AG10803 (cell line): Measurements from ENCODE around the gene NCKAP5.

Source experiments
- DNase-seq: peaks from one replicate; pipeline ENCODE4 v3.0.0; 2010; ENCODE audit warnings: low read depth
- H3K4me3 ChIP-seq: 2 replicates; pipeline ENCODE4 v1.5.1; 2011; ENCODE audit warnings: mild to moderate bottlenecking, low read length, control low read depth
- TF ChIP-seq, protein P1 (sequence below): conservative IDR thresholded peaks from 2 replicates; pipeline ENCODE4 v1.5.1; 2011; ENCODE audit warnings: mild to moderate bottlenecking, low read length, control low read depth, inconsistent platforms

The NCKAP5 gene

DNA sequence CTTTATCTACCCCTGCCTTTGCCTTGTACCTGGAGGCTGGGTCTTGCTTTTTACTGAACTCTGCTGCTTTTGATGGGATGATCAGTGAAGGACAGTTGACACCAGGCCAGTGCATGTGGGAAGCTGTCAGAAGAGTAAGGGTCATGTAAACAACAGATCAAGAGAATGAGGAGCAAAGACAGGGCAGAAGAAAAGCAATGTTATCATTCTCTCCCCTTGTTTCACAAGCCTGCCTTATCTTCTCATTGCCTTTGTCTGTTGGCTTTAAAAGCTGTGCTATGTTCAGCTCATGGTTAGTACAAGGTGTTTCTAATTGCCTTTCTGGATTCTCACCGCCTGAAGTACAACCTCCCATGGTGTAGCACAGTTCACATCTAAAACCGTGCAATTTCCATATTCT, 925.8 kb downstream of the NCKAP5 start:
- H3K4me3 ChIP-seq: no peak overlapping the region
- DNase-seq: no peak
- TF ChIP-seq, protein P1, sequence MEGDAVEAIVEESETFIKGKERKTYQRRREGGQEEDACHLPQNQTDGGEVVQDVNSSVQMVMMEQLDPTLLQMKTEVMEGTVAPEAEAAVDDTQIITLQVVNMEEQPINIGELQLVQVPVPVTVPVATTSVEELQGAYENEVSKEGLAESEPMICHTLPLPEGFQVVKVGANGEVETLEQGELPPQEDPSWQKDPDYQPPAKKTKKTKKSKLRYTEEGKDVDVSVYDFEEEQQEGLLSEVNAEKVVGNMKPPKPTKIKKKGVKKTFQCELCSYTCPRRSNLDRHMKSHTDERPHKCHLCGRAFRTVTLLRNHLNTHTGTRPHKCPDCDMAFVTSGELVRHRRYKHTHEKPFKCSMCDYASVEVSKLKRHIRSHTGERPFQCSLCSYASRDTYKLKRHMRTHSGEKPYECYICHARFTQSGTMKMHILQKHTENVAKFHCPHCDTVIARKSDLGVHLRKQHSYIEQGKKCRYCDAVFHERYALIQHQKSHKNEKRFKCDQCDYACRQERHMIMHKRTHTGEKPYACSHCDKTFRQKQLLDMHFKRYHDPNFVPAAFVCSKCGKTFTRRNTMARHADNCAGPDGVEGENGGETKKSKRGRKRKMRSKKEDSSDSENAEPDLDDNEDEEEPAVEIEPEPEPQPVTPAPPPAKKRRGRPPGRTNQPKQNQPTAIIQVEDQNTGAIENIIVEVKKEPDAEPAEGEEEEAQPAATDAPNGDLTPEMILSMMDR: no peak

DNA sequence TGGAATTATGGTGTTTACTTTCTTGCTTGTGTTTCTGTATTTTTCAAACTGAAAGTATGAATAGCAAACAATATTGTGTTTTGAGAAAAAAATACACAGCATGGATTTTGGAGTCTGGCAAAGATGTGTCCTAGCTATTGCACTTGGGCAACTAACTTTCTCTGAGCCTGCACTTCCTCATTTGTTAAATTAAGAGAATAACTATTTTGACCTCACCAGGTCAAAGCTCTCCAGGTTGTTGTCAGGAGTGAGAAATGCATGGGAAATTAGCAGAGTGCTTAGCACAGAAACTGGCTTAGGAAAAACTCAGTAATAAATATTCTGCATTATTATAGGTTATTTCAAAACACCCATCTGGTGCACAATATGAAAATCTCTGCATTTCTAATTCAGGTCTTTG, 926.4 kb downstream of the NCKAP5 start:
- no peak for DNase-seq
- TF ChIP-seq, protein P1: no peak
- no peak overlapping the region for H3K4me3 ChIP-seq

DNA sequence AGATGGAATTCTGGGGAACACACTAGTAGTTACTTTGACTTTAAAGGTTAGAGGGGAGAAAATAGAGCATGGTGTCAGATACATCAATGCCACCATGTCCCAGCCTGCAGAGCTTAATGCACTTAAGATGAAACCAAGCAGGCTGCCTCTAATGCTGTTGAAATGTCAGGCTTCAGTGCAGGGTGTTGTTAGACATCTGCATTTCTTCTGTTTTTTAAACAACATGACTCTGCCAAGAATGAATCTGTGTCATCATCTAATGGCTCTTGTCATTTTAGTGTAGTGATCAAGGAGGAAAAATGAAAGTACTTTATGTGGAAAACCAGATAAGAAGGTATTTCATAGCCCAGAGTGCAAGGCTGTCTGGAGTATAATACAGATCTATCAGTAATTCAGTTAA, 928.1 kb downstream of the NCKAP5 start:
- DNase-seq: peak; percentile 25
- no peak overlapping the region for H3K4me3 ChIP-seq
- TF ChIP-seq, protein P1: no peak

DNA sequence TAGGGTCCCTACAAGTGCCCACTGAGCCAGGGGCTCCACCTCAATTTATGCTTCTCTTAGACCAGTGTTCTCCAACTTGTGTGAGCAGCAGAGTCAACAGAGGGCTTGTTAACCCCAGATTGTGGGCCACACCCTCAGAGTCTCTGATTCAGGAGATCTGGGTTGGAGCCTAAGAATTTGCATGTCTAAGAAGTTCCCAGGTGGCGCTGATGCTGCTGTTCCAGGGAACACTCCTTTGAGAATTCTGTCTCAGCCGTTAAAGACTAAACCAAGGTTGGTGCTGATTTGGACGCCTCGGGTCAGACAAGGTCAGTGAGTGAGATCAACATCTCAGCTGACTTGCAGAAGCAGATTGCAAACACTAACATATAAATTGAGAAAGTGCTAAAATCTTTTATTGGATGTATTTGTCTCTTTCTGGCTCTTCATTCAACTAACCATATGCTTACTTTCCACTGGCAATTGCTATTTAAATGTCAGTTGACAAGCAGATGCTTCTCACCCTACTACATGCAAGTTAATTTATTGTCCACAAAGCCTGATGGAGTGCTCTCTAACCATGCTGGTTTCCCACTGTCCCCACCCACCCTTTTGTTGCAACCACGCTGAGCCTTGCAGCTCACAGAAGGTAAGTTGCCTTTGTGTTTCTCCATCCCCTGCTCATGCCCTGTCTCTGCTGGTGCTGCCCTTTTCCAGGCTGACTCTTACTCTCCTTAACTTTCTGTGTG, 929.8 kb downstream of the NCKAP5 start:
- TF ChIP-seq, protein P1: no peak
- no peak for DNase-seq
- no peak overlapping the region for H3K4me3 ChIP-seq

DNA sequence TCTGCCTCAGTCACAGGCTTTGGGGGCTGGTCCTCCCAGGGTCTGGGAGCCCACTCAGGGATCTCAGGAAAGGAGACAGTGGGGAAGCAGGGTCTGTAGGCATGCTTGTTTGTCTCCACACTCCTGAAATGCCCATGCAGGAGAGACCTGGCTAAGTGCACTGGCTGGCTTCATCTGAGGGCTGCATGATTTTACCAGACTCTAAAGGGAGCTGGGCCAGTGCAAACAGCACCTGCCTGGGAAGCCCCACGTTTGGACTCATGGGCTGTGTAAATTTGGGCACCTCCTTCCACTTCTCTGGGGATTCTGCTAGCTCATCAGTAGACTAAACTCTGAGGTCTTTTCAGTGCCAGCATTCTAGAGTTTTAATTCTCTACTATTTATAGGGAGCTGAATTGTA, 931.9 kb downstream of the NCKAP5 start:
- no peak for DNase-seq
- TF ChIP-seq, protein P1: no peak
- H3K4me3 ChIP-seq: no peak overlapping the region

DNA sequence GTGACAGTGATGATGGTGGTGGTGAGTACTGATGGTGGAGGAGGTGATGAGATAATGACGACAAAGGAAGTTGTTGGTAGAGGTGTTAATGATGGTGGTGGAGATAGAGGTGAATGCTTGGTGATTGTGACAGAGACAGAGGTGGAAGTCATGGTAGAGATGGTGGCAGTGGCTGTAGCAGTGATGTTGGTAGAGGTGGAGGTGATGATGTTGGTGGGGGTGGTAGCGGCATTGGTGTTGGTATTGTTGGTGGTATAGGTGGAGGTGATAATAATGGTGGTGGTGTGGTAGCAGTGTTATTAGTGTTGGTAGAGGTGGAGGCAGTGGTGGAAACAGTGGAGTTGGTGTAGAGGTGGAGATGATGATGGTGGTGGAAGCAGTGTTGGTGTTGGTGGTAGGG, 934.6 kb downstream of the NCKAP5 start:
- DNase-seq: no peak
- TF ChIP-seq, protein P1: no peak
- no peak overlapping the region for H3K4me3 ChIP-seq

DNA sequence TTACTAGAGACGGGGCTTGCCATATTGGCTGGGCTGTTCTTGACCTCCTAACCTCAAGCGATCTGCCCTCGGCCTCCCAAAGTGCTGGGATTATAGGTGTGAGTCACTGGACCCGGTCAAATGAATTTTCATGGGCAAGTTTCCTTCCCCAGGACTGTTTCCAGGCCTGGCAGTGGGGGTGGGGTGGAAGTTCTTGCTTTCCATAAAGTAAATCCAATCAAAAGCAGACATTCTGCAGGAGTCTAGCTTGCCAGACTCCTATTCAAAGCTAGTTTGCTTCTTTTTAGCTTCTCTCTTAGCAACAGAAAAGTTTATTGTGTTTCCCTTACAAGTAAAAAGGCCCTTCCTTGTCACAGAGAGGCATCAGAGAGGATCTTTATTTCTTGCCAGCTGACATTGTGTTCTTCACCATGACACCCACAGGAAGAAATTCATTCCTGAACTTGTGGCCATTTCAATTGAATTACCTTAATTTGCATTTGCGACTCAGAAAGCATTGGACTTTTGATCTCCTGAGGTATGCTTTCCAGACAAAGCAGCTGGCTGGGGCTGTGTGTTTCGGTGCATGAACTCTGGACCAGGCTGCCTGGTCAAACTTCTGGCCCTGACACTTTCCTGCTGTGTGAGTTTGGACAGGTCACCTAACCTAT, 936.1 kb downstream of the NCKAP5 start:
- peak; percentile 40 for DNase-seq
- TF ChIP-seq, protein P1: no peak
- H3K4me3 ChIP-seq: no peak overlapping the region
